Esophagus muscularis mucosa (tissue), 4 donors: ENCODE data around the gene HACE1. TPM values are rescaled to one million over a fixed set of nuclear protein-coding genes. Genes with fewer than 3 reads are reported as not detected.

ENCODE experiments used
- DNase-seq: peaks from one replicate; pipeline ENCODE4 v3.0.0-alpha.2; 2017; ENCODE audit errors: extremely low spot score
- H3K27ac ChIP-seq, 4 donors: fragments of 200-600 bp; sonication (generic); replicated peaks in 1 of 4; 1 replicate in 3 of 4; 2 replicates in 1 of 4; pipeline ENCODE4 v1.5.1; 2016 to 2019; ENCODE audit warnings: mild to moderate bottlenecking in 1 of 4
- H3K27me3 ChIP-seq, 4 donors: fragments of 200-600 bp; sonication (generic); one replicate each; pipeline versions ENCODE4 v1.5.1 to v1.6.0; 2016 to 2019
- H3K36me3 ChIP-seq, 4 donors: fragments of 200-600 bp; sonication (generic); one replicate each; pipeline ENCODE4 v1.5.1; 2016 to 2019
- H3K4me1 ChIP-seq, 4 donors: fragments of 200-600 bp; sonication (generic); one replicate each; pipeline ENCODE4 v1.5.1; 2016 to 2019
- H3K4me3 ChIP-seq, 4 donors: fragments of 200-600 bp; sonication (generic); 1 replicate in 2 of 4; 2 replicates in 2 of 4; pipeline ENCODE4 v1.5.1; 2016 to 2019; ENCODE audit warnings: mild to moderate bottlenecking in 4 of 4, moderate library complexity in 1 of 4
- H3K9me3 ChIP-seq, 4 donors: fragments of 200-600 bp; sonication (generic); 1 replicate in 3 of 4; 2 replicates in 1 of 4; pipeline ENCODE4 v1.5.1; 2016 to 2019
- CTCF ChIP-seq, 3 experiments: fragments of 200-600 bp in 2 of 3; fragments of 450-650 bp in 1 of 3; sonication (generic) in 2 of 3; IDR thresholded peaks; one replicate each; pipeline ENCODE4 v1.5.1; 2017 to 2019; ENCODE audit warnings: antibody characterized with exemption in 3 of 3, mild to moderate bottlenecking in 2 of 3, moderate library complexity in 1 of 3
- EP300 ChIP-seq: sonication (generic); formaldehyde crosslinking; IDR thresholded peaks from one replicate; pipeline ENCODE4 v1.6.1; 2017; ENCODE audit warnings: antibody characterized with exemption
- POLR2A ChIP-seq: fragments of 450-650 bp; IDR thresholded peaks from one replicate; pipeline ENCODE4 v1.6.1; 2017; ENCODE audit warnings: antibody characterized with exemption, moderate library complexity, mild to moderate bottlenecking, low read depth
- POLR2AphosphoS5 ChIP-seq, 2 donors: sonication (generic); formaldehyde crosslinking; IDR thresholded peaks; one replicate each; pipeline ENCODE4 v1.6.1; 2017; ENCODE audit warnings: antibody characterized with exemption in 2 of 2
- WGBS: methylation state at CpG from one replicate; pipeline ENCODE4 v1.1.5; 2018; 5-methylcytosine and 5-hydroxymethylcytosine counted together
- intact Hi-C: fragments of 100-400 bp; cut with DNase I; formaldehyde crosslinking; loops from one replicate; pipeline ENCODE4 v1.15.1; 2023
- total RNA-seq, 4 donors: library from RNA; depleted of rRNA; stranded (reverse); fragments of >200 nt; gene quantifications; one replicate each; pipeline versions ENCODE4 v1.1.0 to v1.2.1, GENCODE V29; 2016

The HACE1 gene
- total RNA-seq, 4 donors from 2014 or later, result 11.4 to 21.5 (median 18.7) TPM

- peaks cover 0 to 10% (median 3%) of the 10 kb centered on the region in 4 donors for H3K4me1 ChIP-seq
- H3K9me3 ChIP-seq, result no peaks in the 10 kb centered on the region
- 95% methylated on average over 3 of the region's 3 CpGs for WGBS
- H3K36me3 ChIP-seq, result peaks cover 0 to 33% (median 6%) of the 10 kb centered on the region in 4 donors
- intact Hi-C loops, result no loop called here
- H3K27me3 ChIP-seq, result no peaks in the 10 kb centered on the region
- no peak for TF ChIP-seq EP300
- TF ChIP-seq CTCF (IDR thresholded peaks at IDR 0.05), result no peak
- no peak for TF ChIP-seq POLR2A
- TF ChIP-seq POLR2AphosphoS5 (IDR thresholded peaks at IDR 0.05), result no peak
- no peak overlapping the region for H3K4me3 ChIP-seq
- no peak for DNase-seq
- H3K27ac ChIP-seq, result no peak overlapping the region
Measured at GRCh38 chr6:104795363-104795762, 64.4 kb downstream of the HACE1 start.

GRCh38 chr6:104789770-104790190 is 69.9 kb downstream of the HACE1 start:
- intact Hi-C loops, result no loop called here

GRCh38 chr6:104788400-104788799 is 71.3 kb downstream of the HACE1 start:
- Histone ChIP-seq H3K4me1 (no peaks in the 10 kb centered on the region), H3K4me3 (no peak overlapping the region), H3K9me3 (no peaks in the 10 kb centered on the region), H3K27ac (no peak overlapping the region), H3K36me3 (peaks cover 4 to 31% (median 9%) of the 10 kb centered on the region in 4 donors), H3K27me3 (no peaks in the 10 kb centered on the region)
- DNase-seq, result no peak
- TF ChIP-seq CTCF (IDR thresholded peaks at IDR 0.05) (no peak), EP300 (no peak), POLR2AphosphoS5 (IDR thresholded peaks at IDR 0.05) (no peak), POLR2A (no peak)
- intact Hi-C loops, result no loop called here
- 72% methylated on average over 2 of the region's 2 CpGs for WGBS

More at GRCh38 chr6:104789770-104790190, 69.9 kb downstream of the HACE1 start:
- no peak for TF ChIP-seq POLR2AphosphoS5 (IDR thresholded peaks at IDR 0.05)
- no peak for TF ChIP-seq EP300
- peak in 1 of 3 experiments; percentile 20 for TF ChIP-seq CTCF (IDR thresholded peaks at IDR 0.05)
- TF ChIP-seq POLR2A, result no peak
- H3K9me3 ChIP-seq, result no peaks in the 10 kb centered on the region
- no peak overlapping the region for H3K4me3 ChIP-seq
- DNase-seq, result no peak
- H3K4me1 ChIP-seq, result no peaks in the 10 kb centered on the region
- no peak overlapping the region for H3K27ac ChIP-seq
- H3K36me3 ChIP-seq, result peaks cover 3 to 24% (median 5%) of the 10 kb centered on the region in 4 donors
- 75% methylated on average over 5 of the region's 5 CpGs for WGBS
- H3K27me3 ChIP-seq, result no peaks in the 10 kb centered on the region

- DNase-seq, result no peak
- intact Hi-C loops, result no loop called here
- no peak overlapping the region for H3K27ac ChIP-seq
- no peaks in the 10 kb centered on the region for H3K9me3 ChIP-seq
- peaks cover 0 to 30% (median 12%) of the 10 kb centered on the region in 4 donors for H3K36me3 ChIP-seq
- WGBS, result 98% methylated on average over 2 of the region's 2 CpGs
- no peaks in the 10 kb centered on the region for H3K27me3 ChIP-seq
- H3K4me1 ChIP-seq, result no peaks in the 10 kb centered on the region
- no peak overlapping the region for H3K4me3 ChIP-seq
- TF ChIP-seq EP300 (no peak), POLR2AphosphoS5 (IDR thresholded peaks at IDR 0.05) (no peak)
Measured at GRCh38 chr6:104787305-104787704, 72.4 kb downstream of the HACE1 start.

GRCh38 chr6:104784884-104785283 is 74.8 kb downstream of the HACE1 start:
- intact Hi-C loops, result no loop called here
- no peak for TF ChIP-seq POLR2AphosphoS5 (IDR thresholded peaks at IDR 0.05)
- TF ChIP-seq CTCF (IDR thresholded peaks at IDR 0.05), result no peak
- TF ChIP-seq EP300, result no peak
- no peak for TF ChIP-seq POLR2A
- WGBS, result 61% methylated on average over 2 of the region's 2 CpGs
- no peaks in the 10 kb centered on the region for H3K4me1 ChIP-seq
- H3K27me3 ChIP-seq, result no peaks in the 10 kb centered on the region
- no peak for DNase-seq
- H3K36me3 ChIP-seq, result peaks cover 0 to 38% (median 16%) of the 10 kb centered on the region in 4 donors
- no peaks in the 10 kb centered on the region for H3K9me3 ChIP-seq
- H3K27ac ChIP-seq, result no peak overlapping the region
- no peak overlapping the region for H3K4me3 ChIP-seq
